Activated T-cell treated with anti-CD3 and anti-CD28 coated beads, Interleukin-2, amount 50 U/mL, for 1 hour (primary cell): ENCODE data around the gene HOXD3.

Experiments used
- DNase-seq: peaks from one replicate; pipeline ENCODE4 v3.0.0-alpha.2; 2020

The HOXD3 gene

GRCh38 chr2:176165370-176166050, 8.4 kb downstream of the HOXD3 start:
- DNase-seq: no peak

- no peak for DNase-seq
These were observed 9.2 kb downstream of the HOXD3 start for GRCh38 chr2:176166272-176166671.

GRCh38 chr2:176167398-176167797, 10.3 kb downstream of the HOXD3 start:
- DNase-seq: no peak

- DNase-seq: no peak
These were observed 12.1 kb downstream of the HOXD3 start for GRCh38 chr2:176169181-176169580.

GRCh38 chr2:176169711-176170110, 12.6 kb downstream of the HOXD3 start:
- DNase-seq: no peak

- DNase-seq: no peak
These were observed 13.6 kb downstream of the HOXD3 start for GRCh38 chr2:176170602-176171305.

- no peak for DNase-seq
These were observed 14.4 kb downstream of the HOXD3 start for GRCh38 chr2:176171351-176172006.

GRCh38 chr2:176172007-176172894, 15.1 kb downstream of the HOXD3 start:
- no peak for DNase-seq

- DNase-seq: no peak
These were observed 15.9 kb downstream of the HOXD3 start for GRCh38 chr2:176172895-176173566.

GRCh38 chr2:176173567-176174381, 16.7 kb downstream of the HOXD3 start:
- no peak for DNase-seq

GRCh38 chr2:176174382-176174823, 17.3 kb downstream of the HOXD3 start:
- DNase-seq: no peak

GRCh38 chr2:176174824-176175708, 18.0 kb downstream of the HOXD3 start:
- no peak for DNase-seq

- no peak for DNase-seq
These were observed 18.9 kb downstream of the HOXD3 start for GRCh38 chr2:176175709-176176607.

GRCh38 chr2:176177580-176178037, 20.5 kb downstream of the HOXD3 start:
- no peak for DNase-seq

- DNase-seq: no peak
These were observed 21.1 kb downstream of the HOXD3 start for GRCh38 chr2:176178038-176178756.

GRCh38 chr2:176178757-176179295, 21.7 kb downstream of the HOXD3 start:
- DNase-seq: no peak

GRCh38 chr2:176181551-176181950, 24.4 kb downstream of the HOXD3 start:
- no peak for DNase-seq

GRCh38 chr2:176182671-176183070, 25.6 kb downstream of the HOXD3 start:
- no peak for DNase-seq
